Activated naive CD4-positive, alpha-beta T cell treated with anti-CD3 and anti-CD28 coated beads, Interleukin-2, amount 10 ng/mL, durations not matched to agents 7 days and 5 days (primary cell): ENCODE data around the gene PHACTR1.

Experiments
- CTCF ChIA-PET: fragments of 350-600 bp; sonication (Branson Sonifier 250); formaldehyde crosslinking; loops from one replicate; lab custom pipeline; 2021; ENCODE audit warnings: antibody characterized with exemption; lab: Charles Lee
- DNase-seq: peaks from one replicate; pipeline ENCODE4 v3.0.0-alpha.2; 2020
- H3K27ac Mint-ChIP-seq: one replicate; pipeline ENCODE4 v1.8.0; 2021; ENCODE audit warnings: mild to moderate bottlenecking, moderate library complexity, mixed read lengths
- H3K27me3 Mint-ChIP-seq: one replicate; pipeline ENCODE4 v1.8.0; 2021; ENCODE audit warnings: mild to moderate bottlenecking, mixed read lengths
- H3K36me3 Mint-ChIP-seq: one replicate; pipeline ENCODE4 v1.8.0; 2021; ENCODE audit warnings: mixed read lengths
- H3K4me1 Mint-ChIP-seq: one replicate; pipeline ENCODE4 v1.8.0; 2021; ENCODE audit warnings: mixed read lengths
- H3K4me3 Mint-ChIP-seq: one replicate; pipeline ENCODE4 v1.8.0; 2021; ENCODE audit warnings: mild to moderate bottlenecking, moderate library complexity, mixed read lengths
- H3K9me3 Mint-ChIP-seq: one replicate; pipeline ENCODE4 v1.8.0; 2021; ENCODE audit warnings: mixed read lengths

PHACTR1 gene

DNA sequence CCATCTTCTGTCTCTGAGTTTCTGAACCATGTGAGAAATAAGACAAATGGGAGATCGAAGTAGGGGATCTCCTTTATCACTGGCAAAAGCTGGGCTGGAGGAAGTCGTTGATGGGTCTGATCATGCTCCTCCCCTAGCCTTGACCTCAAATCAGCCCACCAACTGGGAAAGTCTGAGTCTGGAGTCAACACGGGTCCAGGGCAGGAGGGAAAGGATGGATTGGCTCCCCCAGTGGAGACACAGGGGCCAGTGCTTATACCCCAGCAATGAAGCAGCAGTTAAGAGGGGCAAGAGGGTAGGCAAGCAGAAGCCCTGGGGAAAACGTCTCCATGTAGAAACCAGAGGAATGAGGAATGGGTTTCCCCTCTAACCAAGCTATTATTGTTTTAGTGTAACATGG, 459.2 kb downstream of the PHACTR1 start:
- CTCF ChIA-PET = no interaction called here
- H3K27me3 Mint-ChIP-seq = peaks cover 10% of the 10 kb centered on the region
- H3K27ac Mint-ChIP-seq = no peak overlapping the region
- H3K36me3 Mint-ChIP-seq = no peaks in the 10 kb centered on the region
- H3K4me3 Mint-ChIP-seq = no peak overlapping the region
- H3K9me3 Mint-ChIP-seq = no peaks in the 10 kb centered on the region
- peaks cover 5% of the 10 kb centered on the region for H3K4me1 Mint-ChIP-seq
- DNase-seq = no peak

GRCh38 chr6:13177664-13178063, 461.1 kb downstream of the PHACTR1 start:
- Mint-ChIP-seq H3K27me3 (peaks cover 10% of the 10 kb centered on the region), H3K36me3 (no peaks in the 10 kb centered on the region), H3K27ac (no peak overlapping the region), H3K4me1 (peaks cover 5% of the 10 kb centered on the region), H3K4me3 (no peak overlapping the region), H3K9me3 (no peaks in the 10 kb centered on the region)
- CTCF ChIA-PET = no interaction called here
- no peak for DNase-seq

DNA sequence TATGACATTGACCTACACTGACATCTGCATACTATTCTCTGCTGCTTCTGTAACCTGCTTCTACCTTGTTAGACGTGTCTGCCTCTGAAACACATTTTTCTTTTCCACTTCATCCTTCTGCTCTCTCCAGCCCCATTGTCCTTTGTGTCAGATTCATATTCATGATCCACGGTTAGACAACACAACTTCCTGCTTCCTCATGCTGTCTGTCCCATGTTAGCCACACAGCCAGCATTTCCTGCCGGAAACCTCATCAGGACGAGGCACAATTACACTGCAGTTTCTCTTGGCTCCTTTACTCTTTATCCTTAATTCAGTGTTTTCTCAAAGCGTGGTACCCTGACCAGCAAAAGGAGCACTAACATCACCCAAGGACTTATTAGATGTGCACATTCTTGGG, 461.5 kb downstream of the PHACTR1 start:
- Mint-ChIP-seq H3K27me3 (peaks cover 10% of the 10 kb centered on the region), H3K4me1 (peaks cover 5% of the 10 kb centered on the region), H3K9me3 (no peaks in the 10 kb centered on the region), H3K4me3 (no peak overlapping the region), H3K27ac (peak overlapping the region; percentile 25), H3K36me3 (no peaks in the 10 kb centered on the region)
- no peak for DNase-seq
- CTCF ChIA-PET = no interaction called here

DNA sequence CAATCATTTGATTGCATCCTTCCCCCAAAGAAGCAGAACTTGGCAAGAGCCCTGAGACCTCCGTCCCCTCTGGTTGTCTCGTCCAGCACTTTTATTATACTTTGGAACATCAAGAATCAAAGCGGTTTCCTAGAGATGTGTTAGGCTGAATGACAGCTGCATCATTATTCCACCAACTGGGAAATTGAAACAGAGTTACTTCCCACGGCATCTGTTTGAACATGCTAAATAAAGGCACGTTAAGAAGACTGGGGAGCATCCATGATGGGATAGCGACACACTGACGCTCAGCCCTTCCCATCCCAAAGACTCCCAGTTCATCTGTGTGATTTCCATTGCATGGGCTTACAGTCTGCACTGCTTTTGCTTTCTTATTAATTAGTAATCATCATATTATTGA, 464.0 kb downstream of the PHACTR1 start:
- H3K4me1 Mint-ChIP-seq = peaks cover 7% of the 10 kb centered on the region
- CTCF ChIA-PET = no interaction called here
- no peak for DNase-seq

DNA sequence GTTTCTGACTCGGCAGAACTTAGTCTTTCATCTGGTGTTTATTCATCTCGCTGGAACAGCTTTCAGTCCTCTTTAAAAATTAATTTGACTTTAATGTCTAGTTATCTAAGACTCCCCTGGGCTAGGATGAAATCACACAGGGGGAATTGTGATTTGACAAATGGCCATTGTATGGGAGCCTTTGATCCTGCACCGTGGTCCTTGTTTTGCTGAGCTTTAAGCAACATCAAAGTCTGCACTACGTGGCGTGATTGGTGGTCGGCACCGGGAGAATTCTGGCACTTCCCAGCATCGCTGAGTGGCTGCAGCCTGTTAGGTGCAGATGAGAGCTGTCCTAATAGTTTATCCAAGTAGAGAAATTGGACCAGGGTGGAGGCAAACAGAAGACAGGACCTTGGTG, 464.8 kb downstream of the PHACTR1 start:
- no peak for DNase-seq
- Mint-ChIP-seq H3K4me3 (no peak overlapping the region), H3K27me3 (peaks cover 7% of the 10 kb centered on the region), H3K27ac (no peak overlapping the region), H3K36me3 (no peaks in the 10 kb centered on the region), H3K9me3 (no peaks in the 10 kb centered on the region), H3K4me1 (peaks cover 7% of the 10 kb centered on the region)
- CTCF ChIA-PET = no interaction called here

More for the DNA sequence above, 464.0 kb downstream of the PHACTR1 start:
- Mint-ChIP-seq H3K36me3 (no peaks in the 10 kb centered on the region), H3K27me3 (peaks cover 11% of the 10 kb centered on the region), H3K27ac (no peak overlapping the region), H3K4me3 (no peak overlapping the region), H3K9me3 (no peaks in the 10 kb centered on the region)

- Mint-ChIP-seq H3K9me3 (no peaks in the 10 kb centered on the region), H3K4me3 (no peak overlapping the region), H3K27ac (no peak overlapping the region), H3K4me1 (peaks cover 3% of the 10 kb centered on the region), H3K27me3 (peaks cover 7% of the 10 kb centered on the region), H3K36me3 (no peaks in the 10 kb centered on the region)
- CTCF ChIA-PET = no interaction called here
- no peak for DNase-seq
These were observed 467.0 kb downstream of the PHACTR1 start for GRCh38 chr6:13183415-13184088.

DNA sequence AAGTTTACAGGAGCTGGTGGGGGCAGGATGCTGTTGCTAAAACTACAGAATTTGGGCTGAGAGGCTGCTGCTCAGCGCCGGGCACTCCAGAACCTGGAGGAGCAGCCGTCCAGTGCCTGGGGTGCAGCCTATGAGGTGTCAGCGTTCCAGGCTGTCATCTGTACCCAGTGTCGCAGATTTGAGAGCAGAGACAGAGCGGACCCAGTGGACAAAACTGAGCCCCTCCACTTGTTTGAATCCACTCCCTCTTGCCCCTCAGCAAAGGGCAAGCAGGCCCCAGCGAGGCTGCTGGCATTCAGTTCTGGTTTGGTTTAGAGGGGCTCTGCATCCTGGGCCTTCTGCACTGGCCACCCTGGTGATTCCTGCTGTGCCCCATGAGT, 467.5 kb downstream of the PHACTR1 start:
- no peaks in the 10 kb centered on the region for H3K36me3 Mint-ChIP-seq
- H3K4me3 Mint-ChIP-seq = no peak overlapping the region
- CTCF ChIA-PET = no interaction called here
- no peaks in the 10 kb centered on the region for H3K9me3 Mint-ChIP-seq
- peaks cover 3% of the 10 kb centered on the region for H3K4me1 Mint-ChIP-seq
- peaks cover 7% of the 10 kb centered on the region for H3K27me3 Mint-ChIP-seq
- DNase-seq = no peak
- no peak overlapping the region for H3K27ac Mint-ChIP-seq

DNA sequence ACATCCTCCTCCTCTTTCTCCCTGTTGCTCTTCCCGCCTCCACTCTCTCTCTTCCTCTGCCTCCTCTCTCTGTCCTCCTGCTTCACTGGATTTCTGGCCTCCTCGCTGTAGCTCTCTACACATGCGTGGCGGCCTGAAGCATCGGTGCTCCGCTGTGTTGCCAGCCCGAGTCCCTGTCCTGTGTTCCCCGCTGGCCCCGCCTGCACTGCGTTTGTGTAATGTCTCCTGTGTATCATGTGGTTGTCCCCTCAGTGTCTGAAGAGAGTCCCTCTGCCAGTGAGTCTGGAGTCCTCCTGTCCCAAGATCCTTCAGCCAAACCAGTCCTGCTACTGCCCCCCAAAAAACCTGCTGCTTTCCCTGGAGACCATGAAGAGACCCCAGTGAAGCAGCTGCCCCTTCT, 468.0 kb downstream of the PHACTR1 start:
- Mint-ChIP-seq H3K9me3 (no peaks in the 10 kb centered on the region), H3K36me3 (no peaks in the 10 kb centered on the region), H3K27ac (no peak overlapping the region), H3K27me3 (peaks cover 7% of the 10 kb centered on the region), H3K4me1 (peaks cover 3% of the 10 kb centered on the region), H3K4me3 (no peak overlapping the region)
- CTCF ChIA-PET = no interaction called here
- no peak for DNase-seq

- no peak for DNase-seq
- H3K36me3 Mint-ChIP-seq = no peaks in the 10 kb centered on the region
- H3K9me3 Mint-ChIP-seq = no peaks in the 10 kb centered on the region
- H3K27ac Mint-ChIP-seq = no peak overlapping the region
- CTCF ChIA-PET = interaction anchor here (1.9 kb wide), 1 partner anchor 15 kb away, joined by 6 read pairs; no protein-coding TSS in a partner anchor
- peaks cover 3% of the 10 kb centered on the region for H3K4me1 Mint-ChIP-seq
- peaks cover 15% of the 10 kb centered on the region for H3K27me3 Mint-ChIP-seq
- H3K4me3 Mint-ChIP-seq = no peak overlapping the region
These were observed 470.3 kb downstream of the PHACTR1 start for GRCh38 chr6:13186861-13187260.

DNA sequence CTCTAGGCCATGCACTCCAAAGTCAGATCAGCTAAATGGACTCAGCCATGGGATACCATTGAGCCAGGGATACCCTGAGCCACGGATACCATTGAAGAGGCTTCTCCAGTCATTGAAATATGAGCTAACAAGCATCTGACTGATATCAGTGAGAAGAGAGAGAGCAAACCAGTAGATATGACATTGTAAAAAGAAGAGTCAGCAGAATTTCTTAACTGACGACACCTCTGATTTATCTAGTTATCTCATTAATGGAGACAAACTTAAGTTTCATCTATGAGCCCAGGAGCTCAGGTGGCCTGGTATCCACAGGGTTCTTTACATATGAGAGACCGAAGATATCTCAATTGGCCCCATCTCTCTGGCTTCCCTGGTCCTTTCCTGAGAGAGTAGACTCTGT, 471.1 kb downstream of the PHACTR1 start:
- peaks cover 15% of the 10 kb centered on the region for H3K27me3 Mint-ChIP-seq
- no peaks in the 10 kb centered on the region for H3K36me3 Mint-ChIP-seq
- H3K27ac Mint-ChIP-seq = no peak overlapping the region
- DNase-seq = no peak
- CTCF ChIA-PET = interaction anchor here (1.9 kb wide), 1 partner anchor 15 kb away, joined by 6 read pairs; no protein-coding TSS in a partner anchor
- H3K4me1 Mint-ChIP-seq = peaks cover 3% of the 10 kb centered on the region
- H3K9me3 Mint-ChIP-seq = no peaks in the 10 kb centered on the region
- H3K4me3 Mint-ChIP-seq = no peak overlapping the region

DNA sequence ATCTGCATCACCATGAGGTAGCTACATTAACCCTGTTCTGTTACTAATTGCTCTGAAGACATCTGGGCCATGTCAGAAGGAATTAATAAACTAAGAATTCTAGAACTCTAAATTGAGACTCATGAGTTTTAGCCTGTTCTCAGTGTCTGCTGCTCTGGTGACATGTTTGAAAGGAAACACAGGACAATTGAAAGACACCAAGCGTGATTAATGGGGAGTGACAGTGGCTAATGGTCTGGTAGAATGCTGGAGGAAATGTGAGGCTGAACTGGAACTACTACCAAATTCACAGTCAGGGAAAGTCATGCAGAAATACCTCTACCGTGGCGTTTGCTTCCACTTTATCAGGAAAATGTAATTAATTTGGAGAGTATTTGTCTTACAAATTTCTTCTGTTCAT, 471.7 kb downstream of the PHACTR1 start:
- Mint-ChIP-seq H3K9me3 (no peaks in the 10 kb centered on the region), H3K27me3 (peaks cover 15% of the 10 kb centered on the region), H3K27ac (no peak overlapping the region), H3K4me3 (no peak overlapping the region), H3K36me3 (no peaks in the 10 kb centered on the region), H3K4me1 (peaks cover 3% of the 10 kb centered on the region)
- DNase-seq = no peak
- CTCF ChIA-PET = interaction anchor here (1.9 kb wide), 1 partner anchor 14 kb away, joined by 6 read pairs; no protein-coding TSS in a partner anchor

DNA sequence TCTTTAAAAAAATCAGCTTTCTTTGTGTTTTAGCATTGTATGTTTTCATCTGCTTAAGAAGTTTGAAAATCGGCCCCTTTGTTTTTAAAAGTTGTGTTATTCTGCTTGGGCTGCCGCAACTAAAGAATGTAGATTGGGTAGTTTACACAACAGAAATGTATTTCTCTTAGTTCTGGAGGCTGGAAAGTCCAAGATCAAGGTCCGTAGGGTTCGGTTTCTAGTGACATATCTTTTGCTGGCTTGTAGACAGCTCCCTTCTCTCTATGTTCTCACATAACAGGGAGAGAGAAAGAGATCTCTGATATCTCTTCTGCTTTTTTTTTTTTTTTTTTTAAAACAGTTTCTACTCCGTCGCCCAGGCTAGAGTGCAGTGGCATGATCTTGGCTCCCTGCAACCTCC, 473.1 kb downstream of the PHACTR1 start:
- CTCF ChIA-PET = no interaction called here
- peaks cover 17% of the 10 kb centered on the region for H3K27me3 Mint-ChIP-seq
- H3K4me3 Mint-ChIP-seq = no peak overlapping the region
- H3K4me1 Mint-ChIP-seq = no peaks in the 10 kb centered on the region
- H3K9me3 Mint-ChIP-seq = no peaks in the 10 kb centered on the region
- no peaks in the 10 kb centered on the region for H3K36me3 Mint-ChIP-seq
- H3K27ac Mint-ChIP-seq = no peak overlapping the region
- no peak for DNase-seq

GRCh38 chr6:13190376-13190775, 473.8 kb downstream of the PHACTR1 start:
- no peaks in the 10 kb centered on the region for H3K9me3 Mint-ChIP-seq
- no peak overlapping the region for H3K4me3 Mint-ChIP-seq
- no peak for DNase-seq
- H3K27me3 Mint-ChIP-seq = peaks cover 14% of the 10 kb centered on the region
- no peak overlapping the region for H3K27ac Mint-ChIP-seq
- CTCF ChIA-PET = no interaction called here
- H3K36me3 Mint-ChIP-seq = no peaks in the 10 kb centered on the region
- H3K4me1 Mint-ChIP-seq = no peaks in the 10 kb centered on the region

- no peak for DNase-seq
- H3K36me3 Mint-ChIP-seq = no peaks in the 10 kb centered on the region
- H3K27ac Mint-ChIP-seq = no peak overlapping the region
- H3K4me1 Mint-ChIP-seq = no peaks in the 10 kb centered on the region
- CTCF ChIA-PET = no interaction called here
- H3K4me3 Mint-ChIP-seq = no peak overlapping the region
- no peaks in the 10 kb centered on the region for H3K9me3 Mint-ChIP-seq
- H3K27me3 Mint-ChIP-seq = peaks cover 14% of the 10 kb centered on the region
These were observed 474.9 kb downstream of the PHACTR1 start for GRCh38 chr6:13191461-13191860.

- H3K27me3 Mint-ChIP-seq = peaks cover 14% of the 10 kb centered on the region
- CTCF ChIA-PET = interaction anchor here (0.9 to 2.5 kb wide), 5 partner anchors 134 to 380 kb away, joined by 4 to 12 read pairs (median 4); partner anchors contain the start of genes SIRT5 and TBC1D7
- no peaks in the 10 kb centered on the region for H3K4me1 Mint-ChIP-seq
- no peak overlapping the region for H3K4me3 Mint-ChIP-seq
- no peaks in the 10 kb centered on the region for H3K36me3 Mint-ChIP-seq
- no peak overlapping the region for H3K27ac Mint-ChIP-seq
- DNase-seq = no peak
- no peaks in the 10 kb centered on the region for H3K9me3 Mint-ChIP-seq
These were observed 478.3 kb downstream of the PHACTR1 start for GRCh38 chr6:13194852-13195251.
